ENCODE results near the gene TECPR1.

- TF ChIP-seq CTCF (conservative IDR thresholded peaks at IDR 0.05 in 1 of 2, IDR thresholded peaks at IDR 0.05 in 1 of 2; ENCODE audit: low read depth in 1 of 2, low read length in 2 of 2) (peak; percentile 42 to 72), EZH2 (IDR thresholded peaks at IDR 0.05; ENCODE audit: low read length, missing control alignments) (no peak)
These were observed 42.9 kb upstream of the TECPR1 start for GRCh38 chr7:98294798-98295382.
